PC-3 (cell line): ENCODE measurements around the gene MAP3K5.

Source experiments
- EZH2 ChIP-seq: fragments of 300-600 bp; sonication (generic); IDR thresholded peaks from one replicate; pipeline ENCODE4 v1.6.1; 2017; ENCODE audit warnings: antibody characterized with exemption, mild to moderate bottlenecking, low read length; ENCODE audit not compliant: unreplicated experiment
- TF ChIP-seq, protein P1 (sequence below): fragments of 300-600 bp; sonication (generic); conservative IDR thresholded peaks from 2 replicates; pipeline ENCODE4 v1.5.1; 2017; ENCODE audit warnings: antibody characterized with exemption, low read depth, mild to moderate bottlenecking, low read length

DNA sequence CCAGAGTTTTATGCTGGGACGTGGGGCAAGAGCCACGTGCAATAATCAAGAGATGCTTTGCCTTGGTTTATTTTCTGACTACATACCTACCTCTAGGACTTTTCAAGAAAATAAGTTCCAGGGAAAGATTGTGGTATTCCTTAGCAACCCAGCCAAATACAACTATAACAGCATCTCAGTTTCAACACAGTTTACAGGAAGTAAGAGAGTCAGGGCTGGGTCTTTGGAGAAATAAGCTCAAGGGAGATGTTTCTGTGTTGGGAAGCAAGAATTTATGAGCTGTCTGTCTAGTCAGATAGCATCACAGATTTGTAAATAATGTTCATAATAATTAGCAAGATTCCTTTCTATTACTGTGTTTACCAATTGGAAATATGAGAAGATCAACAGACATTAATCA, 35.1 kb downstream of the MAP3K5 start:
- TF ChIP-seq, protein P1, sequence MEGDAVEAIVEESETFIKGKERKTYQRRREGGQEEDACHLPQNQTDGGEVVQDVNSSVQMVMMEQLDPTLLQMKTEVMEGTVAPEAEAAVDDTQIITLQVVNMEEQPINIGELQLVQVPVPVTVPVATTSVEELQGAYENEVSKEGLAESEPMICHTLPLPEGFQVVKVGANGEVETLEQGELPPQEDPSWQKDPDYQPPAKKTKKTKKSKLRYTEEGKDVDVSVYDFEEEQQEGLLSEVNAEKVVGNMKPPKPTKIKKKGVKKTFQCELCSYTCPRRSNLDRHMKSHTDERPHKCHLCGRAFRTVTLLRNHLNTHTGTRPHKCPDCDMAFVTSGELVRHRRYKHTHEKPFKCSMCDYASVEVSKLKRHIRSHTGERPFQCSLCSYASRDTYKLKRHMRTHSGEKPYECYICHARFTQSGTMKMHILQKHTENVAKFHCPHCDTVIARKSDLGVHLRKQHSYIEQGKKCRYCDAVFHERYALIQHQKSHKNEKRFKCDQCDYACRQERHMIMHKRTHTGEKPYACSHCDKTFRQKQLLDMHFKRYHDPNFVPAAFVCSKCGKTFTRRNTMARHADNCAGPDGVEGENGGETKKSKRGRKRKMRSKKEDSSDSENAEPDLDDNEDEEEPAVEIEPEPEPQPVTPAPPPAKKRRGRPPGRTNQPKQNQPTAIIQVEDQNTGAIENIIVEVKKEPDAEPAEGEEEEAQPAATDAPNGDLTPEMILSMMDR: no peak
- no peak for TF ChIP-seq EZH2
